GM12878 (cell line): ENCODE results near the gene AK5.

Source experiments
- CEBPB ChIP-seq, 2 experiments: fragments of 150-350 bp in 1 of 2; IDR thresholded peaks; 2 replicates each; pipeline ENCODE4 v1.6.1; 2012 to 2014; ENCODE audit warnings: low read depth in 2 of 2, low read length in 2 of 2, borderline replicate concordance in 1 of 2, inconsistent platforms in 1 of 2
- EGR1 ChIP-seq, 2 experiments: IDR thresholded peaks; 1 replicate in 1 of 2; 2 replicates in 1 of 2; pipeline ENCODE4 v1.6.1; 2011 to 2012; ENCODE audit warnings: low read depth in 2 of 2, low read length in 2 of 2, borderline replicate concordance in 1 of 2, mild to moderate bottlenecking in 1 of 2, moderate library complexity in 1 of 2
- HSF1 ChIP-seq: fragments of 150-350 bp; IDR thresholded peaks from 2 replicates; pipeline ENCODE4 v1.6.1; 2014; ENCODE audit warnings: mild to moderate bottlenecking, low read depth, low read length
- RFX5 ChIP-seq: IDR thresholded peaks from 2 replicates; pipeline ENCODE4 v1.6.1; 2011; ENCODE audit warnings: low read depth, low read length, improper control_type of control experiment
- TF ChIP-seq, protein P1 (sequence below): IDR thresholded peaks from 2 replicates; pipeline ENCODE4 v1.6.1; 2011; ENCODE audit warnings: mild to moderate bottlenecking, low read depth, low read length, moderate library complexity; ENCODE audit not compliant: insufficient replicate concordance

DNA sequence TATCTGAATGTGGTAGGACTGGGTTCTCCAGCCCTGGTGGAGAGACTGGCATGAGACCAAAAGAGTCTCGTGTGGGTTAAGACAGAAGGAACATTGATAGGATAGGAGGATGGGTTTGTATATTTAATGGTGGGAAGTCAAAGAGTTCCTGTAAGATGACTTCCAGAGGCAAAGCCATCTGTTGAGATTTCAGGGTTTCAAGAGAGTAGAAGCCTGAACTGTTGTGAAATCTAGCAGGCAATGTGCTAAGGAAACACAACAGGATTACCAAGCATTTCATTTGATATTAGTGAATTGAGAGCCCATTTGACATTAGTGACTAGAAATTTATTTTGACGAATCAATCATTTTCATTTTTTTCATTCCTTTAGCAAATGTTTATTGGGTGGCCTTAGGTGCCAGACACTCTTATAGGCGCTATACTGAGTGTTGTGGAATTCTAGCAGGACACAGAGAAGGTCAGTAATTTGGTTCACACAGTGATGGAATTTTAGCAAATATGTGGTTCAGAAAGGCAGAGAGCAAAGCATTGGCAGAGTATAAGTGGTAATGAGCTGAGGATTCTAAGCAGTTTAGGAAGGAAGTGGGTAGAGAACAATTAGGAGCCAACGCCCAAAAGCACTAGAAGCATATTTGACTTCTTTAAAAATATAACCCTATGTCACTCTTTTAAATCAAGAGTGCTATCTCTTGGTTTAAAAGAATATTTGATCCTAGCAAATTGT, 149.3 kb downstream of the AK5 start:
- TF ChIP-seq HSF1 (no peak), EGR1 (IDR thresholded peaks at IDR 0.05; ENCODE audit: borderline replicate concordance in 1 of 2, low read depth in 2 of 2, low read length in 2 of 2) (no peak), RFX5 (no peak), CEBPB (IDR thresholded peaks at IDR 0.05; ENCODE audit: borderline replicate concordance in 1 of 2, low read depth in 2 of 2, low read length in 2 of 2) (no peak)
- TF ChIP-seq, protein P1, sequence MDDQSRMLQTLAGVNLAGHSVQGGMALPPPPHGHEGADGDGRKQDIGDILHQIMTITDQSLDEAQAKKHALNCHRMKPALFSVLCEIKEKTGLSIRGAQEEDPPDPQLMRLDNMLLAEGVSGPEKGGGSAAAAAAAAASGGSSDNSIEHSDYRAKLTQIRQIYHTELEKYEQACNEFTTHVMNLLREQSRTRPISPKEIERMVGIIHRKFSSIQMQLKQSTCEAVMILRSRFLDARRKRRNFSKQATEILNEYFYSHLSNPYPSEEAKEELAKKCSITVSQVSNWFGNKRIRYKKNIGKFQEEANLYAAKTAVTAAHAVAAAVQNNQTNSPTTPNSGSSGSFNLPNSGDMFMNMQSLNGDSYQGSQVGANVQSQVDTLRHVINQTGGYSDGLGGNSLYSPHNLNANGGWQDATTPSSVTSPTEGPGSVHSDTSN, result no peak
